ENCODE data around the gene MPV17. TPM values are rescaled to one million over a fixed set of nuclear protein-coding genes. Genes with fewer than 3 reads are reported as not detected.

Gene MPV17
- total and polyA plus RNA-seq, 2 of the 13 experiments (the other 11 are each of a cell fraction or from before 2014, with no cell fraction given) = 48.9 to 129 TPM

DNA sequence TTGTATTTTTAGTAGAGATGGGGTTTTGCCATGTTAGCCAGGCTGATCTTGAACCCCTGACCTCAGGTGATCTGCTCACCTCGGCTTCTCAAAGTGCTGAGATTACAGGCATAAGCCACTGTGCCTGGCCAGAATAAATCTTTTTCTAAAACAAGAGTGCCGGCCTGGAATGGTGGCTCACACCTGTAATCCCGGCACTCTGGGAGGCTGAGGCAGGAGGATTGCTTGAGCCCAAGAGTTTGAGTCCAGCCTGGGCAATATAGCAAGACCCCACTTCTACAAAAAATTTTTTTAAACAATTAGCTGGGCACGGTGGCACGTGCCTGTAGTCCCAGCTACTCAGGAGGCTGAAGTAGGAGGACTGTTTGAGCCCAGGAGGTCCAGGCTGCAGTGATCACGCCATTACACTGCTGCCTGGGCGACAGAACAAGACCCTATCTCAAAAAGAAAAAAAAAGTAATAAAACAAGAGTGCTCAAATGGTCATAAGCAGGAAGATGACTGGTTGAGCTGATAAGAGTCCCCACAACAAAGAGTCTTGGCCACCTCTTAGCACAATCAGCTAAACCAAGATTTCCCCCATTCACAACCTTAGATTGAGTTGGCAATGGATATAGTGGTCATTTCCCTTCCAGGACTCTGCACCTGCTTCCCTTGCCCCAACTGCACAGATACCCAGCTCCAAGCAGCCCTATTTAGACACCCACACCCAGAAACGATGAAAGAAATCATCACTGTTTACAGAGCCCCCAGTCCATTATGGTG, 8.8 kb downstream of the MPV17 start:
- FAIRE-seq (no peak), DNase-seq (ENCODE audit: low spot score) (no peak), ATAC-seq (no peak)
- TF ChIP-seq POLR2AphosphoS5 (IDR thresholded peaks at IDR 0.05; ENCODE audit: low read depth, low read length) (0 out of 2 replicates have a peak, but pooled peaks have one; percentile 13), BHLHE40 (IDR thresholded peaks at IDR 0.05; ENCODE audit: low read length) (no peak), ZNF121 (CRISPR knock-in tag; IDR thresholded peaks at IDR 0.05) (peak; percentile 74; the same call in 1 of the 2 replicates)
- H3K79me2 ChIP-seq (ENCODE audit: insufficient read depth, low read length) = no peaks in the 10 kb centered on the region
- peaks cover 31% of the 10 kb centered on the region for H3K4me1 ChIP-seq (ENCODE audit: insufficient read depth, low read length)
- no TSS peak for BruUV-seq (replicated peaks)
- WGBS (ENCODE audit: low lambda C conversion rate) = 88% methylated on average over 8 of the region's 8 CpGs
- H3K9ac ChIP-seq (ENCODE audit: insufficient read depth, low read depth, low read length) = no peak overlapping the region
- in situ Hi-C loops (cut with HindIII; ENCODE audit: extremely low pct_ligation_motif_present, low pct_unique_long_range_greater_than_20kb) = no loop called here
- H3K4me3 ChIP-seq (replicated peaks in 1 of 3; ENCODE audit: insufficient read depth in 1 of 3, low read depth in 2 of 3, low read length in 3 of 3) = no peak overlapping the region
- no peaks in the 10 kb centered on the region for H3K27me3 ChIP-seq (ENCODE audit: control insufficient read depth in 1 of 2, insufficient read depth in 2 of 2, low read length in 2 of 2)
- H2AFZ ChIP-seq (ENCODE audit: low read length) = no peak overlapping the region
- peaks cover 0 to 2% of the 10 kb centered on the region in 2 experiments; a peak in 2 of 5 replicates for H3K36me3 ChIP-seq (replicated peaks in 1 of 2; ENCODE audit: control insufficient read depth in 1 of 2, insufficient read depth in 2 of 2, low read length in 2 of 2)
- POLR2A ChIA-PET = interaction anchor here (1.2 to 1.6 kb wide), 2 partner anchors 11 to 57 kb away, joined by 3 to 6 read pairs; no protein-coding TSS in a partner anchor
- H3K4me2 ChIP-seq (ENCODE audit: low read depth, low read length) = no peak overlapping the region
- no peak overlapping the region for H3K27ac ChIP-seq (ENCODE audit: extremely low read length, insufficient read depth, low read length)
- intact Hi-C loops (cut with micrococcal nuclease; ENCODE audit: unreplicated experiment) = no loop called here
- H4K20me1 ChIP-seq (ENCODE audit: insufficient read depth, low read length) = no peaks in the 10 kb centered on the region
- no peaks in the 10 kb centered on the region for H3K9me3 ChIP-seq (ENCODE audit: low read length)
- CTCF ChIA-PET (ENCODE audit: low intra/inter-chr PET ratio, low total read pairs) = no interaction called here

DNA sequence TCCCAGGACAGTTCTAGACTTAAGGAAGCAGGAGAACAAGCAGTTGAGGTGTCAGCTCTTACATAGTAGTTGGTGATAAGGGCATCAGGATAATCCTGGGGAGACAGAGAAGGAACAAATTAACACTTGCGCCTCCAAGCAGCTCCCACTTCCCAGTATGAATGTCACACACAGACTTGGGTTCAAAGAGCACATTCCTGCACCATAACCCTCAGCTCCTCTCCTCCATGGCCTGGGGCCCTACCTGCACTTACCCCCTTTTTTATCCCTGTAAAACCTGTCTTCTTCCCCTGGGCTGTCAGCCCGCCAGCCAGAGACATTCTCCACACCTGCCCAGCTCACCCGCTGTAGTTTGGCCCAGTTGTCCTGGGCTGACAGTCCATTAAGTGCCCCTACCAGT, 10.7 kb downstream of the MPV17 start:
- Histone ChIP-seq H3K9ac (ENCODE audit: insufficient read depth, low read depth, low read length) (no peak overlapping the region), H3K36me3 (replicated peaks in 1 of 2; ENCODE audit: control insufficient read depth in 1 of 2, insufficient read depth in 2 of 2, low read length in 2 of 2) (peaks cover 0 to 2% of the 10 kb centered on the region in 2 experiments; a peak in 2 of 5 replicates), H3K4me3 (replicated peaks in 1 of 3; ENCODE audit: insufficient read depth in 1 of 3, low read depth in 2 of 3, low read length in 3 of 3) (peak overlapping the region in 1 of 3 experiments; percentile 3; a peak in 1 of 6 replicates), H3K27ac (ENCODE audit: extremely low read length, insufficient read depth, low read length) (peak overlapping the region; percentile 13), H3K79me2 (ENCODE audit: insufficient read depth, low read length) (no peaks in the 10 kb centered on the region), H4K20me1 (ENCODE audit: insufficient read depth, low read length) (no peaks in the 10 kb centered on the region), H3K27me3 (ENCODE audit: control insufficient read depth in 1 of 2, insufficient read depth in 2 of 2, low read length in 2 of 2) (no peaks in the 10 kb centered on the region), H3K4me1 (ENCODE audit: insufficient read depth, low read length) (peaks cover 26% of the 10 kb centered on the region), H3K4me2 (ENCODE audit: low read depth, low read length) (peak overlapping the region; percentile 34), H3K9me3 (ENCODE audit: low read length) (no peaks in the 10 kb centered on the region), H2AFZ (ENCODE audit: low read length) (no peak overlapping the region)
- CTCF ChIA-PET (ENCODE audit: low intra/inter-chr PET ratio, low total read pairs) = no interaction called here
- peak; percentile 53 for FAIRE-seq
- intact Hi-C loops (cut with micrococcal nuclease; ENCODE audit: unreplicated experiment) = no loop called here
- in situ Hi-C loops (cut with HindIII; ENCODE audit: extremely low pct_ligation_motif_present, low pct_unique_long_range_greater_than_20kb) = no loop called here
- POLR2A ChIA-PET = interaction anchor here (0.9 to 1.6 kb wide), 6 partner anchors 9 to 48 kb away, joined by 3 to 7 read pairs (median 5); partner anchors contain the start of genes GTF3C2 and MPV17
- ATAC-seq = peak; percentile 51
- DNase-seq (ENCODE audit: low spot score) = no peak
- BruUV-seq (replicated peaks) = no TSS peak
- WGBS (ENCODE audit: low lambda C conversion rate) = 85% methylated on average over 3 of the region's 3 CpGs
- TF ChIP-seq MTF2 (CRISPR knock-in tag; IDR thresholded peaks at IDR 0.05; ENCODE audit: borderline replicate concordance) (0 out of 2 replicates have a peak, but pooled peaks have one; percentile 33), HNF4A (CRISPR knock-in tag; IDR thresholded peaks at IDR 0.05) (peak; percentile 68), TEAD3 (CRISPR knock-in tag; optimal IDR thresholded peaks at IDR 0.05; ENCODE audit: borderline replicate concordance) (peak; percentile 68), RNF2 (conservative IDR thresholded peaks at IDR 0.05; ENCODE audit: low read depth) (no peak), SP4 (CRISPR knock-in tag; IDR thresholded peaks at IDR 0.05) (no peak)
- TF ChIP-seq, protein P1, sequence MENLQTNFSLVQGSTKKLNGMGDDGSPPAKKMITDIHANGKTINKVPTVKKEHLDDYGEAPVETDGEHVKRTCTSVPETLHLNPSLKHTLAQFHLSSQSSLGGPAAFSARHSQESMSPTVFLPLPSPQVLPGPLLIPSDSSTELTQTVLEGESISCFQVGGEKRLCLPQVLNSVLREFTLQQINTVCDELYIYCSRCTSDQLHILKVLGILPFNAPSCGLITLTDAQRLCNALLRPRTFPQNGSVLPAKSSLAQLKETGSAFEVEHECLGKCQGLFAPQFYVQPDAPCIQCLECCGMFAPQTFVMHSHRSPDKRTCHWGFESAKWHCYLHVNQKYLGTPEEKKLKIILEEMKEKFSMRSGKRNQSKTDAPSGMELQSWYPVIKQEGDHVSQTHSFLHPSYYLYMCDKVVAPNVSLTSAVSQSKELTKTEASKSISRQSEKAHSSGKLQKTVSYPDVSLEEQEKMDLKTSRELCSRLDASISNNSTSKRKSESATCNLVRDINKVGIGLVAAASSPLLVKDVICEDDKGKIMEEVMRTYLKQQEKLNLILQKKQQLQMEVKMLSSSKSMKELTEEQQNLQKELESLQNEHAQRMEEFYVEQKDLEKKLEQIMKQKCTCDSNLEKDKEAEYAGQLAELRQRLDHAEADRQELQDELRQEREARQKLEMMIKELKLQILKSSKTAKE (CRISPR knock-in tag; IDR thresholded peaks at IDR 0.05; ENCODE audit: borderline replicate concordance) = no peak
- TF ChIP-seq, protein P2, sequence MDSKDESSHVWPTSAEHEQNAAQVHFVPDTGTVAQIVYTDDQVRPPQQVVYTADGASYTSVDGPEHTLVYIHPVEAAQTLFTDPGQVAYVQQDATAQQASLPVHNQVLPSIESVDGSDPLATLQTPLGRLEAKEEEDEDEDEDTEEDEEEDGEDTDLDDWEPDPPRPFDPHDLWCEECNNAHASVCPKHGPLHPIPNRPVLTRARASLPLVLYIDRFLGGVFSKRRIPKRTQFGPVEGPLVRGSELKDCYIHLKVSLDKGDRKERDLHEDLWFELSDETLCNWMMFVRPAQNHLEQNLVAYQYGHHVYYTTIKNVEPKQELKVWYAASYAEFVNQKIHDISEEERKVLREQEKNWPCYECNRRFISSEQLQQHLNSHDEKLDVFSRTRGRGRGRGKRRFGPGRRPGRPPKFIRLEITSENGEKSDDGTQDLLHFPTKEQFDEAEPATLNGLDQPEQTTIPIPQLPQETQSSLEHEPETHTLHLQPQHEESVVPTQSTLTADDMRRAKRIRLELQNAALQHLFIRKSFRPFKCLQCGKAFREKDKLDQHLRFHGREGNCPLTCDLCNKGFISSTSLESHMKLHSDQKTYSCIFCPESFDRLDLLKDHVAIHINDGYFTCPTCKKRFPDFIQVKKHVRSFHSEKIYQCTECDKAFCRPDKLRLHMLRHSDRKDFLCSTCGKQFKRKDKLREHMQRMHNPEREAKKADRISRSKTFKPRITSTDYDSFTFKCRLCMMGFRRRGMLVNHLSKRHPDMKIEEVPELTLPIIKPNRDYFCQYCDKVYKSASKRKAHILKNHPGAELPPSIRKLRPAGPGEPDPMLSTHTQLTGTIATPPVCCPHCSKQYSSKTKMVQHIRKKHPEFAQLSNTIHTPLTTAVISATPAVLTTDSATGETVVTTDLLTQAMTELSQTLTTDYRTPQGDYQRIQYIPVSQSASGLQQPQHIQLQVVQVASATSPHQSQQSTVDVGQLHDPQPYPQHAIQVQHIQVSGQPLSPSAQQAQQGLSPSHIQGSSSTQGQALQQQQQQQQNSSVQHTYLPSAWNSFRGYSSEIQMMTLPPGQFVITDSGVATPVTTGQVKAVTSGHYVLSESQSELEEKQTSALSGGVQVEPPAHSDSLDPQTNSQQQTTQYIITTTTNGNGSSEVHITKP (CRISPR knock-in tag; IDR thresholded peaks at IDR 0.05; ENCODE audit: low read depth) = no peak

All from HepG2 (cell line).